NOMO-1 treated with DMSO at 0.1 percent for 48 hours (cell line): ENCODE measurements around the gene PCBD2.
"Not testable (repeated sequence)": the region's sequence is repeated elsewhere in the genome, so short reads cannot be mapped to it uniquely, and the experiment has no call there.

ENCODE experiments used
- DNase-seq: peaks from one replicate; lab custom pipeline; 2025; ENCODE audit not compliant: unreplicated experiment; lab: John Stamatoyannopoulos, UW

Gene PCBD2

GRCh38 chr5:134998068-134998467 is 93.1 kb downstream of the PCBD2 start:
- DNase-seq = not testable (repeated sequence)

- DNase-seq = no peak
These were observed 99.4 kb downstream of the PCBD2 start for GRCh38 chr5:135004376-135004775.

GRCh38 chr5:135005076-135005475 is 100.1 kb downstream of the PCBD2 start:
- no peak for DNase-seq

GRCh38 chr5:135007305-135007704 is 102.4 kb downstream of the PCBD2 start:
- no peak for DNase-seq

- no peak for DNase-seq
These were observed 102.9 kb downstream of the PCBD2 start for GRCh38 chr5:135007749-135008363.

GRCh38 chr5:135008556-135008955 is 103.6 kb downstream of the PCBD2 start:
- DNase-seq = no peak

- DNase-seq = no peak
These were observed 104.2 kb downstream of the PCBD2 start for GRCh38 chr5:135008981-135009735.

GRCh38 chr5:135009736-135010501 is 105.0 kb downstream of the PCBD2 start:
- DNase-seq = no peak

- DNase-seq = no peak
These were observed 105.8 kb downstream of the PCBD2 start for GRCh38 chr5:135010502-135011354.

GRCh38 chr5:135011355-135012032 is 106.6 kb downstream of the PCBD2 start:
- DNase-seq = no peak

GRCh38 chr5:135012033-135012588 is 107.2 kb downstream of the PCBD2 start:
- DNase-seq = no peak
